Stimulated activated CD8-positive, alpha-beta memory T cell treated with anti-CD3 and anti-CD28 coated beads, Interleukin-15, amount 100 ng/mL, for 1 hour (primary cell): ENCODE data around the gene ATCAY.

Source experiments
- DNase-seq: peaks from one replicate; pipeline ENCODE4 v3.0.0-alpha.2; 2020; ENCODE audit warnings: low read depth

The ATCAY gene

GRCh38 chr19:3970313-3970807, 89.9 kb downstream of the ATCAY start:
- DNase-seq, result no peak

- DNase-seq, result peak; percentile 84
Observed at GRCh38 chr19:3970808-3971598, 90.5 kb downstream of the ATCAY start, which contains the start of gene DAPK3. DAPK3 (minus strand) TSS chr19:3971099; CDS start chr19:3969735, 1,364 bp downstream.

DNA sequence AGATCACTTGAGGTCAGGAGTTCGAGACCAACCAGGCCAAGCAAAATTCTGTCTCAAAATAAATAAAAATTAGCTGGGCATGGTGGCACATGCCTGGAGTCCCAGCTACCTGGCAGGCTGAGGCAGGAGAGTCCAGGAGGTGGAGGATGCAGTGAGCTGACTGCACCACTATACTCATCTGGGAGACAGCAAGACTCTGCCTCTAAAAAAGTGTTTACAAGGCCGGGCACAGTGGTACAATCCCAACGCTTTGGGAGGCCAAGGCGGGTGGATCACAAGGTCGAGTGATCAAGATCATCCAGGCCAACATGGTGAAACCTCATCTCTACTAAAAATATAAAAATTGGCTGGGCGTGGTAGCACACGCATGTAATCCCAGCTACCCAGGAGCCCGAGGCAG, 94.7 kb downstream of the ATCAY start:
- DNase-seq, result no peak

DNA sequence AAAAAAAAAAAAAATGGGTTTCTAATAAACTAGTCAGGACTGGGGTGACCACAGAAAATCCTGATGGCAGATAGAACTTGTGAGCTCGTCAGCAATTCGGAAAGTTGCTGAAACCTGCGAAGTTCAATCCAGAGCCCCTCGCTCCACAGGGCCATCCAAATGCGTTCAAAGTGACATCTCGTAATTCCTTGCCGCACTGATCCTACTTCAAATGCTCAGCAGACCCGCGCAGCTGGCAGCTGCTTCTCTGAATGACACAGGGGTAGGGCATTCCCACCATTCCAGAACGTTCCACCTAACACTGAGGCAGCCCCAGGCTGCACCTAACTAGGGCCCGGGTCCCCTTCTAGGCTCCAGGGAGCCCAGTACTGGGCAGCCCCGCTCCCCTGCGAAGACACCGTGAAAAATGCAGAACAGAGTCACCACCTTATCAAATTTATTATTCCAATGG, 95.2 kb downstream of the ATCAY start:
- no peak for DNase-seq

DNA sequence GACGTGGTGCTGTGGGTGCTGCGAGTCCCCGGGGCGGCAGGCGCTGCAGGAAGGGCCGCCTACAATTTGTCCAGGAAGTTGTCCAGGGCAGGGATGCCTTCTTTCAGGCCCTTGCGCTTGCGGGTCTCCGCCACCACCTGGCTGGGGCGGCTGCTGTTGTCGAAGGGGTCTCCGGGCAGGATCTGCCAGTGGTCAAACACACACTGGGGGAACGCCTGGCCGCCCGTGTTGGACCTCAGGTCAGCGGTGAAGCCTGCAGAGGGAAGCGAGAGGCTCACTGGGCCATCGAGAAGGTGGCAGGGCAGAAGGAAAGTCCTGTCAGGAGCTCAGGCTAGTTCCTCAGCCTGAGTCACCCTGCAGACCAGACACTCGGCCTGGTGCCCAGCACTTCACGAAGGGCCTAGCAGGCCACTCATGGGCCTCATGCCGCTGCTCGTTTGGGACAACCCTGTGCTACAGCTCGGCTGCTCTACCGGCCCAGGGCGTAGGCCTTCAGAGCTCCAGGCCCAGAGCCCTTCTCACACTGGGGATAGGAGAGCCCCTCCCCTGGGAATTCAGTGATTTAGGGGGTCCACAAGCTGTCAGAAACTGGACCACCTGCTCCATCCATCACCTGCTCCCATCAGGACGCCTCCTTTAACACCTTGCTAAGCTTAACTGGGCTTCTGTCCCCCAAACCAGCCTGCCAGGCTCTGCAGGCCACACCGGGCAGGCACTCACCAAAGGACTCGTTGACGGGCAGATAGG, 96.2 kb downstream of the ATCAY start:
- DNase-seq, result no peak
